ENCODE measurements around the gene WNT16. TPM values are rescaled to one million over a fixed set of nuclear protein-coding genes. Genes with fewer than 3 reads are reported as not detected.

Gene WNT16
- total RNA-seq, 1 donor from 2014 or later: not detected

GRCh38 chr7:121343302-121343701, 14.5 kb downstream of the WNT16 start:
- Mint-ChIP-seq H3K4me3 (ENCODE audit: unreplicated experiment) (no peak overlapping the region), H3K9me3 (ENCODE audit: unreplicated experiment) (no peaks in the 10 kb centered on the region), H3K4me1 (ENCODE audit: low read depth, unreplicated experiment) (peaks cover 3% of the 10 kb centered on the region), H3K36me3 (ENCODE audit: unreplicated experiment) (no peaks in the 10 kb centered on the region), H3K27me3 (ENCODE audit: unreplicated experiment) (no peaks in the 10 kb centered on the region), H3K27ac (ENCODE audit: unreplicated experiment) (no peak overlapping the region)
- no peak for TF ChIP-seq CTCF (IDR thresholded peaks at IDR 0.05; ENCODE audit: partially characterized antibody, unreplicated experiment)
- DNase-seq: no peak

GRCh38 chr7:121344093-121344492, 15.3 kb downstream of the WNT16 start:
- DNase-seq: no peak
- H3K4me3 Mint-ChIP-seq (ENCODE audit: unreplicated experiment): no peak overlapping the region
- H3K36me3 Mint-ChIP-seq (ENCODE audit: unreplicated experiment): no peaks in the 10 kb centered on the region
- no peaks in the 10 kb centered on the region for H3K9me3 Mint-ChIP-seq (ENCODE audit: unreplicated experiment)
- no peak overlapping the region for H3K27ac Mint-ChIP-seq (ENCODE audit: unreplicated experiment)
- H3K27me3 Mint-ChIP-seq (ENCODE audit: unreplicated experiment): no peaks in the 10 kb centered on the region
- TF ChIP-seq CTCF (IDR thresholded peaks at IDR 0.05; ENCODE audit: partially characterized antibody, unreplicated experiment): no peak
- peaks cover 3% of the 10 kb centered on the region for H3K4me1 Mint-ChIP-seq (ENCODE audit: low read depth, unreplicated experiment)

GRCh38 chr7:121344497-121344896, 15.7 kb downstream of the WNT16 start:
- no peak for TF ChIP-seq CTCF (IDR thresholded peaks at IDR 0.05; ENCODE audit: partially characterized antibody, unreplicated experiment)
- no peak for DNase-seq
- no peaks in the 10 kb centered on the region for H3K9me3 Mint-ChIP-seq (ENCODE audit: unreplicated experiment)
- no peaks in the 10 kb centered on the region for H3K27me3 Mint-ChIP-seq (ENCODE audit: unreplicated experiment)
- no peak overlapping the region for H3K27ac Mint-ChIP-seq (ENCODE audit: unreplicated experiment)
- H3K36me3 Mint-ChIP-seq (ENCODE audit: unreplicated experiment): no peaks in the 10 kb centered on the region
- H3K4me3 Mint-ChIP-seq (ENCODE audit: unreplicated experiment): no peak overlapping the region
- H3K4me1 Mint-ChIP-seq (ENCODE audit: low read depth, unreplicated experiment): peaks cover 3% of the 10 kb centered on the region

- TF ChIP-seq CTCF (IDR thresholded peaks at IDR 0.05; ENCODE audit: partially characterized antibody, unreplicated experiment): peak; percentile 58
- Mint-ChIP-seq H3K36me3 (ENCODE audit: unreplicated experiment) (no peaks in the 10 kb centered on the region), H3K9me3 (ENCODE audit: unreplicated experiment) (no peaks in the 10 kb centered on the region), H3K27ac (ENCODE audit: unreplicated experiment) (no peak overlapping the region), H3K4me1 (ENCODE audit: low read depth, unreplicated experiment) (peaks cover 3% of the 10 kb centered on the region), H3K27me3 (ENCODE audit: unreplicated experiment) (no peaks in the 10 kb centered on the region), H3K4me3 (ENCODE audit: unreplicated experiment) (no peak overlapping the region)
- no peak for DNase-seq
These were observed 22.9 kb downstream of the WNT16 start for GRCh38 chr7:121351682-121352081.

GRCh38 chr7:121352323-121352722, 23.5 kb downstream of the WNT16 start:
- H3K27me3 Mint-ChIP-seq (ENCODE audit: unreplicated experiment): no peaks in the 10 kb centered on the region
- no peak for TF ChIP-seq CTCF (IDR thresholded peaks at IDR 0.05; ENCODE audit: partially characterized antibody, unreplicated experiment)
- no peak overlapping the region for H3K27ac Mint-ChIP-seq (ENCODE audit: unreplicated experiment)
- no peaks in the 10 kb centered on the region for H3K9me3 Mint-ChIP-seq (ENCODE audit: unreplicated experiment)
- H3K4me1 Mint-ChIP-seq (ENCODE audit: low read depth, unreplicated experiment): peaks cover 2% of the 10 kb centered on the region
- no peak for DNase-seq
- H3K4me3 Mint-ChIP-seq (ENCODE audit: unreplicated experiment): no peak overlapping the region
- H3K36me3 Mint-ChIP-seq (ENCODE audit: unreplicated experiment): no peaks in the 10 kb centered on the region
